Measurements from ENCODE around the gene DTWD2. TPM values are rescaled to one million over a fixed set of nuclear protein-coding genes. Genes with fewer than 3 reads are reported as not detected.

DTWD2 gene
- total and polyA plus RNA-seq, 2 experiments from 2014 or later: 4.1 to 15.4 TPM

- Mint-ChIP-seq H3K27me3 (ENCODE audit: insufficient read depth, low read depth, poor library complexity) (no peaks in the 10 kb centered on the region), H3K4me3 (no peak overlapping the region), H3K36me3 (ENCODE audit: low read depth) (peaks cover 10% of the 10 kb centered on the region; the same call in 2 of the 3 replicates), H3K27ac (no peak overlapping the region), H3K4me1 (peaks cover 21% of the 10 kb centered on the region), H3K9me3 (no peaks in the 10 kb centered on the region; the same call in 1 of the 3 replicates)
- Histone ChIP-seq H3K36me3 (ENCODE audit: insufficient read depth) (no peaks in the 10 kb centered on the region), H3K79me2 (replicated peaks; ENCODE audit: insufficient read depth) (no peaks in the 10 kb centered on the region), H3K4me2 (no peak overlapping the region), H3K9me2 (ENCODE audit: insufficient read depth) (no peaks in the 10 kb centered on the region), H3K4me3 (no peak overlapping the region), H3K4me1 (ENCODE audit: insufficient read depth) (peaks cover 17% of the 10 kb centered on the region), H2AFZ (no peak overlapping the region), H3K27me3 (ENCODE audit: insufficient read depth) (no peaks in the 10 kb centered on the region), H3K27ac (ENCODE audit: low read depth) (no peak overlapping the region), H3F3A (replicated peaks; ENCODE audit: low read depth) (no peaks in the 10 kb centered on the region), H4K20me1 (replicated peaks; ENCODE audit: insufficient read depth) (no peaks in the 10 kb centered on the region)
- ATAC-seq: no peak
- DNase-seq (ENCODE audit: low spot score): peak; percentile 49
- TF ChIP-seq CTCF (conservative IDR thresholded peaks at IDR 0.05; ENCODE audit: low read depth in 2 of 2) (peak; percentile 55 to 73), ZNF331 (CRISPR knock-in tag; IDR thresholded peaks at IDR 0.05; ENCODE audit: low read depth) (no peak)
Observed at GRCh38 chr5:118956727-118957126, 31.6 kb downstream of the DTWD2 start.

- Histone ChIP-seq H4K20me1 (replicated peaks; ENCODE audit: insufficient read depth) (no peaks in the 10 kb centered on the region), H2AFZ (no peak overlapping the region), H3K4me3 (no peak overlapping the region), H3K36me3 (ENCODE audit: insufficient read depth) (no peaks in the 10 kb centered on the region), H3K4me2 (peak overlapping the region; percentile 35; the same call in 1 of the 2 replicates), H3K27me3 (ENCODE audit: insufficient read depth) (no peaks in the 10 kb centered on the region), H3K79me2 (replicated peaks; ENCODE audit: insufficient read depth) (no peaks in the 10 kb centered on the region), H3K9me2 (ENCODE audit: insufficient read depth) (peaks cover 4% of the 10 kb centered on the region), H3K4me1 (ENCODE audit: insufficient read depth) (peaks cover 17% of the 10 kb centered on the region), H3F3A (replicated peaks; ENCODE audit: low read depth) (no peaks in the 10 kb centered on the region), H3K27ac (ENCODE audit: low read depth) (peak overlapping the region; percentile 80)
- H3K4me3 Mint-ChIP-seq: no peak overlapping the region
- DNase-seq (ENCODE audit: low spot score): no peak
- H3K27ac Mint-ChIP-seq: no peak overlapping the region
- no peak for ATAC-seq
- H3K4me1 Mint-ChIP-seq: peaks cover 29% of the 10 kb centered on the region
- peaks cover 13% of the 10 kb centered on the region for H3K36me3 Mint-ChIP-seq (ENCODE audit: low read depth)
- H3K27me3 Mint-ChIP-seq (ENCODE audit: insufficient read depth, low read depth, poor library complexity): peaks cover 5% of the 10 kb centered on the region
- H3K9me3 Mint-ChIP-seq: no peaks in the 10 kb centered on the region; the same call in 1 of the 3 replicates
- TF ChIP-seq ETS1 (IDR thresholded peaks at IDR 0.05): no peak
- no peak for TF ChIP-seq ZNF114 (CRISPR knock-in tag; IDR thresholded peaks at IDR 0.05)
- TF ChIP-seq ZNF331 (CRISPR knock-in tag; IDR thresholded peaks at IDR 0.05; ENCODE audit: low read depth): no peak
- no peak for TF ChIP-seq REST (IDR thresholded peaks at IDR 0.05; ENCODE audit: unreplicated experiment)
- TF ChIP-seq EZH2phosphoT487 (IDR thresholded peaks at IDR 0.05; ENCODE audit: unreplicated experiment): no peak
- no peak for TF ChIP-seq NANOG (IDR thresholded peaks at IDR 0.05; ENCODE audit: borderline replicate concordance)
- no peak for TF ChIP-seq CREB1 (CRISPR knock-in tag; IDR thresholded peaks at IDR 0.05; ENCODE audit: low read depth)
- no peak for TF ChIP-seq ZNF462 (CRISPR knock-in tag; IDR thresholded peaks at IDR 0.05)
- TF ChIP-seq STAT1 (IDR thresholded peaks at IDR 0.05; ENCODE audit: unreplicated experiment): no peak
Observed at GRCh38 chr5:118953652-118954005, 34.7 kb downstream of the DTWD2 start.
